ENCODE data around the gene PBX3. TPM values are rescaled to one million over a fixed set of nuclear protein-coding genes. Genes with fewer than 3 reads are reported as not detected.

Gene PBX3
- total and polyA plus RNA-seq, 9 donors, result 52.6 to 199 (median 119) TPM

GRCh38 chr9:125803526-125803925, 56.4 kb downstream of the PBX3 start:
- no peak for TF ChIP-seq POLR2A (IDR thresholded peaks at IDR 0.05)
- TF ChIP-seq, protein P1, sequence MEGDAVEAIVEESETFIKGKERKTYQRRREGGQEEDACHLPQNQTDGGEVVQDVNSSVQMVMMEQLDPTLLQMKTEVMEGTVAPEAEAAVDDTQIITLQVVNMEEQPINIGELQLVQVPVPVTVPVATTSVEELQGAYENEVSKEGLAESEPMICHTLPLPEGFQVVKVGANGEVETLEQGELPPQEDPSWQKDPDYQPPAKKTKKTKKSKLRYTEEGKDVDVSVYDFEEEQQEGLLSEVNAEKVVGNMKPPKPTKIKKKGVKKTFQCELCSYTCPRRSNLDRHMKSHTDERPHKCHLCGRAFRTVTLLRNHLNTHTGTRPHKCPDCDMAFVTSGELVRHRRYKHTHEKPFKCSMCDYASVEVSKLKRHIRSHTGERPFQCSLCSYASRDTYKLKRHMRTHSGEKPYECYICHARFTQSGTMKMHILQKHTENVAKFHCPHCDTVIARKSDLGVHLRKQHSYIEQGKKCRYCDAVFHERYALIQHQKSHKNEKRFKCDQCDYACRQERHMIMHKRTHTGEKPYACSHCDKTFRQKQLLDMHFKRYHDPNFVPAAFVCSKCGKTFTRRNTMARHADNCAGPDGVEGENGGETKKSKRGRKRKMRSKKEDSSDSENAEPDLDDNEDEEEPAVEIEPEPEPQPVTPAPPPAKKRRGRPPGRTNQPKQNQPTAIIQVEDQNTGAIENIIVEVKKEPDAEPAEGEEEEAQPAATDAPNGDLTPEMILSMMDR (IDR thresholded peaks at IDR 0.05), result no peak
- no peak for TF ChIP-seq EP300 (IDR thresholded peaks at IDR 0.05)
- DNase-seq, result no peak
- H3K27me3 ChIP-seq, result no peaks in the 10 kb centered on the region
- WGBS, 3 donors, result 84 to 90% (median 87%) methylated on average over 2 of the region's 2 CpGs
- no peak overlapping the region for H3K4me3 ChIP-seq
- no peaks in the 10 kb centered on the region for H3K36me3 ChIP-seq
- H3K4me1 ChIP-seq (ENCODE audit: insufficient read depth), result peaks cover 7% of the 10 kb centered on the region
- intact Hi-C loops (cut with DNase I), result no loop called here
- H3K9me3 ChIP-seq, result no peaks in the 10 kb centered on the region
- H3K27ac ChIP-seq, result no peak overlapping the region

DNA sequence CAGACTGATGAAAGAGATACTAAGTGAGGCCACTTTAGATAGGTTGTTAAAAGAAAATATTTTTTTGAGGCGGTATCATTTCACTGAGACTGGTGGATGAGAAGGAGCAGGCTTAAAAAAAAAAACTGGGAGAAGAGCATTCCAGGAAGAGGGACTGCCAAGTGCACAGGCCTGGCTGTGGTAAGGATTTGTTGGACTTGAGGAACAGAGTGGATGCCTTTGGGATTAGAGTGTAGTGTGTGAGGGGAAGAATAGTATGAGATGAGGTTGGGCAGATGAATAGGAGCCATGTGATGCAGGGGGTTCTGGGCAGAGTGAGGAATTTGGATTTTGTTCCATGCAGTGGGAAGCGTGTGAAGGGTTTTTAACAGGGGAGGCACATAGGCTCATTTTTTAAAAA, 57.9 kb downstream of the PBX3 start:
- no peaks in the 10 kb centered on the region for H3K27me3 ChIP-seq
- intact Hi-C loops (cut with DNase I), result no loop called here
- WGBS, 3 donors, result 63 to 80% (median 78%) methylated on average over 2 of the region's 2 CpGs
- H3K27ac ChIP-seq, result no peak overlapping the region
- no peaks in the 10 kb centered on the region for H3K36me3 ChIP-seq
- H3K4me1 ChIP-seq (ENCODE audit: insufficient read depth), result peaks cover 4% of the 10 kb centered on the region
- H3K4me3 ChIP-seq, result no peak overlapping the region
- H3K9me3 ChIP-seq, result no peaks in the 10 kb centered on the region
- DNase-seq, result no peak
- TF ChIP-seq POLR2A (IDR thresholded peaks at IDR 0.05) (no peak), EP300 (IDR thresholded peaks at IDR 0.05) (no peak)
- TF ChIP-seq, protein P1 (IDR thresholded peaks at IDR 0.05), result no peak

DNA sequence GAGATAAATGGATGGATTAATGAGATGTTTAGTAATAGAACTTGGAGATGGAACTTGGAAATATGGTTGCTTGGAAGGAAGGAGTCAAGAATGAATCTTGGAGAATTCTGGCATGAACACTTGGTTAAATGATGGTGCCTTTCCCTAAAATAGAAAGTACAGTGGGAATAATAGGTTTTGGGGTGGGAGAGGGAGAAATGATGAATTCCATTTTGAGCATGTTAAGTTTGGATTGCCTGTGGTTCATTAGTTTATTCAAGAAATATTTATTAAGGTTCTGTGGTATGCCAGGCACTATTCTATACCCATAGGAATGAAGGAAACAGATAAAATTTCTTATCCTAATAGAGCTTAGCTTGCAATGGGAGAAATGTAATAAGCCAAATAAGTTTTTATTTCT, 58.4 kb downstream of the PBX3 start:
- no peak overlapping the region for H3K4me3 ChIP-seq
- H3K27me3 ChIP-seq, result no peaks in the 10 kb centered on the region
- no peaks in the 10 kb centered on the region for H3K9me3 ChIP-seq
- intact Hi-C loops (cut with DNase I), result no loop called here
- no peaks in the 10 kb centered on the region for H3K36me3 ChIP-seq
- H3K27ac ChIP-seq, result no peak overlapping the region
- DNase-seq, result no peak
- TF ChIP-seq POLR2A (IDR thresholded peaks at IDR 0.05) (no peak), EP300 (IDR thresholded peaks at IDR 0.05) (no peak)
- TF ChIP-seq, protein P1 (IDR thresholded peaks at IDR 0.05), result no peak
- H3K4me1 ChIP-seq (ENCODE audit: insufficient read depth), result peaks cover 4% of the 10 kb centered on the region

DNA sequence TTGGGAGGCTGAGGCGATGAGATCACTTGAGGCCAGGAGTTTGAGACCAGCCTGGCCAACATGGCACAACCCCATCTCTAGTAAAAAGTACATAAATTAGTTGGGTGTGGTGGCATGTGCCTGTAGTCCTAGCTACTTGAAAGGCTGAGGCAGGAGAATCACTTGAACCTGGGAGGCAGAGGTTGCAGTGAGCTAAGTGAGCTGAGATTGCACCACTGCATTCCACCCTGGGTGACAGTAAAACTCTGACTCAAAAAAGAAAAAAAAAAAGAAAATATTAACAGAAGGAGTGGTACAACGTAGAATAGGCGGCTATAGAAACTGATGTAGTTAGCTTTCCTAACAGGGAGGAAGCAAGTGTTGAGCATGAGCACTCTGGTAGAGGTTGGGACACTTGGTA, 59.9 kb downstream of the PBX3 start:
- Histone ChIP-seq H3K4me1 (ENCODE audit: insufficient read depth) (peaks cover 4% of the 10 kb centered on the region), H3K27ac (no peak overlapping the region), H3K9me3 (no peaks in the 10 kb centered on the region), H3K27me3 (no peaks in the 10 kb centered on the region), H3K4me3 (no peak overlapping the region), H3K36me3 (no peaks in the 10 kb centered on the region)
- 84 to 90% (median 88%) methylated on average over 3 of the region's 3 CpGs for WGBS, 3 donors
- TF ChIP-seq EP300 (IDR thresholded peaks at IDR 0.05), result no peak
- no peak for TF ChIP-seq POLR2A (IDR thresholded peaks at IDR 0.05)
- intact Hi-C loops (cut with DNase I), result no loop called here
- DNase-seq, result no peak

DNA sequence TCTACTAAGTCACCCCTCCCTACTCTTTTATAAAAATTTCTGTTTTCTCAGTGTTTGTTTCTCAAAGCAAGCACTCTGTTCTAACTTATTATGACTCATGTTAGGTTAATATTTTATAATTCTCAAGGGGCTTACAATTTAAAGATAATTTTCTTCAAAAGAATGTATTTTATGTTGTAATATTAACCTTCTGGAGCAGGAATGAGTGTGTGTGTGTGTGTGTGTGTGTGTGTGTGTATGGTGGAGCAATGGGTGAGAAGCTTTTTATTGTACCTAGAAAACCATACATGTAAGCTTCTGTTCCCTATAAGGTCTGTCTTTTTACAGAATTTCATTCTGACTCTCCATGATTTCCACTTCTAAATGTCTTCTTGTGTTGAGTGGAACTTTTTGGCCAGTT, 63.0 kb downstream of the PBX3 start:
- no peaks in the 10 kb centered on the region for H3K36me3 ChIP-seq
- peaks cover 3% of the 10 kb centered on the region for H3K4me1 ChIP-seq (ENCODE audit: insufficient read depth)
- no peak overlapping the region for H3K27ac ChIP-seq
- DNase-seq, result peak in 1 of 5 donors; percentile 53
- intact Hi-C loops (cut with DNase I), result no loop called here
- TF ChIP-seq EP300 (IDR thresholded peaks at IDR 0.05), result no peak
- TF ChIP-seq, protein P1 (IDR thresholded peaks at IDR 0.05), result no peak
- TF ChIP-seq POLR2A (IDR thresholded peaks at IDR 0.05), result no peak
- H3K9me3 ChIP-seq, result no peaks in the 10 kb centered on the region
- H3K27me3 ChIP-seq, result no peaks in the 10 kb centered on the region
- no peak overlapping the region for H3K4me3 ChIP-seq

Measured in ovary (tissue), 9 donors.